ENCODE data around the gene COX4I1. TPM values are rescaled to one million over a fixed set of nuclear protein-coding genes. Genes with fewer than 3 reads are reported as not detected.

The COX4I1 gene
- total RNA-seq, 2 donors from 2014 or later, result 436 to 471 TPM

DNA sequence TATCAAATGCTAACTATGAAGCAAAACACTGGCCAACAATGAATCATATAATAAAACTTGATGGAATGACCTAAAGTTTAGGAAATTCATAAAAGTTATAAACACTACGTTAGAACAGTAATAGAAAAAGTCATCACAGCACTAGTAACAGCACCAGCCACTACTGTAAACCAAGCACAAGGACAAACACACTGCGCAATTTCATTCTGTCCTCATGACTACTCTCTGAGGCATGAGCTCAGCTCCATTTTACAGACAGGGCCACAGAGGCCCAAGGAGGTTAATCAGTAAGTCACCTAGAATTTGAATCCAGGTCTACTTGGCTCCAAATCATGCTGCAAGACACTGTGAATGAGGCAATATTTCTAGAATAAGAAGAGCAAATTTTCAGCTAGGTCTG, 13.6 kb upstream of the COX4I1 start:
- no peak overlapping the region for H3K27ac ChIP-seq (ENCODE audit: low read depth, low read length)
- 95 to 100% methylated on average over 1 to 2 of the region's 2 CpGs for WGBS, 2 experiments (ENCODE audit: insufficient coverage in 1 of 2, insufficient read length in 1 of 2)
- peak overlapping the region; percentile 64 for H3K27ac Mint-ChIP-seq
- peaks cover 2% of the 10 kb centered on the region for H3K4me1 ChIP-seq (ENCODE audit: control insufficient read depth, insufficient read depth, low read length)
- H3K36me3 Mint-ChIP-seq (ENCODE audit: low read depth), result peaks cover 70% of the 10 kb centered on the region
- DNase-seq, result no peak
- H3K27me3 Mint-ChIP-seq (ENCODE audit: insufficient read depth), result no peaks in the 10 kb centered on the region
- H3K9me3 Mint-ChIP-seq, result no peaks in the 10 kb centered on the region
- H3K4me1 Mint-ChIP-seq, result peaks cover 30% of the 10 kb centered on the region
- H3K9ac ChIP-seq (ENCODE audit: extremely low read depth, low read length, poor library complexity, severe bottlenecking), result no peak overlapping the region
- H3K4me3 ChIP-seq (ENCODE audit: low read length), result no peak overlapping the region
- peaks cover 87% of the 10 kb centered on the region for H3K36me3 ChIP-seq (ENCODE audit: control insufficient read depth, insufficient read depth, low read length)
- no peak overlapping the region for H3K4me3 Mint-ChIP-seq
- no peaks in the 10 kb centered on the region for H3K9me3 ChIP-seq (ENCODE audit: control insufficient read depth, low read length)
- no peak for TF ChIP-seq CTCF (conservative IDR thresholded peaks at IDR 0.05)
- H3K27me3 ChIP-seq (ENCODE audit: control insufficient read depth, insufficient read depth, low read length, poor library complexity, severe bottlenecking), result no peaks in the 10 kb centered on the region

GRCh38 chr16:85788819-85789218, 10.7 kb upstream of the COX4I1 start:
- H3K36me3 Mint-ChIP-seq (ENCODE audit: low read depth), result peaks cover 78% of the 10 kb centered on the region
- peaks cover 90% of the 10 kb centered on the region for H3K36me3 ChIP-seq (ENCODE audit: control insufficient read depth, insufficient read depth, low read length)

DNA sequence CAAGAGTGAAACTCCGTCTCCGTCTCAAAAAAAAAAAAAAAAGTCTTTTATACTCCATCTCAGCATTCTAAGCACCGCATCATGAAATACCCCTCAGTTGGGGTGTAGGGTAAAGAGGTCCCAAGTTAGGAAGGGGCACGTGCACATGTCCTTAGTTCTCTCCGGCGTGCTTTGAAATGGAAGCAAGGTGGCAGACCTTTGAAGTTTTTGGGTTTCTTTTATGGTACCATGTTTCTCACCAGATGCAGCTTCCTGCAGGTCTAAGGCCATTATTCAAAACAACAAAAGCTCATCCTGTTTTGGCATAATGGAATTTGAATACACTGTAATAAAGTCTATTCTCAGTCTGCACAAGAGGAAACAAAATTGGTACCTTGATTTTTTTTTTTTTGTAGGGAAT, 9.7 kb upstream of the COX4I1 start:
- H3K27me3 ChIP-seq (ENCODE audit: control insufficient read depth, insufficient read depth, low read length, poor library complexity, severe bottlenecking), result no peaks in the 10 kb centered on the region
- Mint-ChIP-seq H3K4me1 (peaks cover 30% of the 10 kb centered on the region), H3K4me3 (no peak overlapping the region), H3K27me3 (ENCODE audit: insufficient read depth) (no peaks in the 10 kb centered on the region), H3K36me3 (ENCODE audit: low read depth) (peaks cover 84% of the 10 kb centered on the region), H3K27ac (no peak overlapping the region), H3K9me3 (peaks cover 9% of the 10 kb centered on the region)
- no peak for TF ChIP-seq CTCF (conservative IDR thresholded peaks at IDR 0.05)
- H3K9me3 ChIP-seq (ENCODE audit: control insufficient read depth, low read length), result peaks cover 12% of the 10 kb centered on the region
- 94 to 97% methylated on average over 4 to 6 of the region's 6 CpGs for WGBS, 2 experiments (ENCODE audit: insufficient coverage in 1 of 2, insufficient read length in 1 of 2)
- H3K9ac ChIP-seq (ENCODE audit: extremely low read depth, low read length, poor library complexity, severe bottlenecking), result no peak overlapping the region
- H3K4me1 ChIP-seq (ENCODE audit: control insufficient read depth, insufficient read depth, low read length), result peaks cover 2% of the 10 kb centered on the region
- no peak for DNase-seq
- H3K4me3 ChIP-seq (ENCODE audit: low read length), result no peak overlapping the region
- H3K36me3 ChIP-seq (ENCODE audit: control insufficient read depth, insufficient read depth, low read length), result peaks cover 96% of the 10 kb centered on the region
- no peak overlapping the region for H3K27ac ChIP-seq (ENCODE audit: low read depth, low read length)

More at GRCh38 chr16:85788819-85789218, 10.7 kb upstream of the COX4I1 start:
- no peaks in the 10 kb centered on the region for H3K27me3 ChIP-seq (ENCODE audit: control insufficient read depth, insufficient read depth, low read length, poor library complexity, severe bottlenecking)
- H3K9me3 Mint-ChIP-seq, result peaks cover 9% of the 10 kb centered on the region
- no peak overlapping the region for H3K27ac ChIP-seq (ENCODE audit: low read depth, low read length)
- H3K4me1 ChIP-seq (ENCODE audit: control insufficient read depth, insufficient read depth, low read length), result peaks cover 2% of the 10 kb centered on the region
- H3K4me3 Mint-ChIP-seq, result no peak overlapping the region
- no peak for DNase-seq
- H3K27me3 Mint-ChIP-seq (ENCODE audit: insufficient read depth), result no peaks in the 10 kb centered on the region
- peaks cover 12% of the 10 kb centered on the region for H3K9me3 ChIP-seq (ENCODE audit: control insufficient read depth, low read length)
- H3K4me3 ChIP-seq (ENCODE audit: low read length), result no peak overlapping the region
- TF ChIP-seq CTCF (conservative IDR thresholded peaks at IDR 0.05), result no peak
- WGBS, 2 experiments (ENCODE audit: insufficient coverage in 1 of 2, insufficient read length in 1 of 2), result 95 to 98% methylated on average over 9 to 11 of the region's 11 CpGs
- H3K27ac Mint-ChIP-seq, result peak overlapping the region; percentile 17
- H3K9ac ChIP-seq (ENCODE audit: extremely low read depth, low read length, poor library complexity, severe bottlenecking), result no peak overlapping the region
- H3K4me1 Mint-ChIP-seq, result peaks cover 30% of the 10 kb centered on the region

Measured in endodermal cell (in vitro differentiated cells).